OCI-LY1 (cell line): ENCODE results near the gene ATP7B.
"Not testable (repeated sequence)": the region's sequence is repeated elsewhere in the genome, so short reads cannot be mapped to it uniquely, and the experiment has no call there.

Experiments
- H2AFZ ChIP-seq: fragments of 200-600 bp; sonication (generic), shearing (Covaris generic); 2 replicates; pipeline ENCODE4 v1.6.0; 2014; ENCODE audit warnings: antibody characterized with exemption, mild to moderate bottlenecking, low read length
- H3F3A ChIP-seq: fragments of 200-600 bp; sonication (generic), shearing (Covaris generic); 2 replicates; pipeline ENCODE4 v1.6.0; 2014; ENCODE audit warnings: mild to moderate bottlenecking, antibody characterized with exemption, low read length, moderate library complexity; ENCODE audit not compliant: insufficient read depth
- H3K27ac ChIP-seq: fragments of 200-600 bp; sonication (generic); 2 replicates; pipeline ENCODE4 v1.5.1; 2014; ENCODE audit warnings: low read length, mixed run types, mild to moderate bottlenecking, low read depth; ENCODE audit not compliant: poor library complexity, severe bottlenecking
- H3K27me3 ChIP-seq: fragments of 200-600 bp; sonication (generic); 2 replicates; pipeline ENCODE4 v1.6.0; 2014; ENCODE audit warnings: antibody characterized with exemption, mild to moderate bottlenecking, low read length, moderate library complexity; ENCODE audit not compliant: insufficient read depth
- H3K36me3 ChIP-seq: fragments of 200-600 bp; sonication (generic); 2 replicates; pipeline ENCODE4 v1.6.1; 2014; ENCODE audit warnings: mild to moderate bottlenecking, antibody characterized with exemption, low read length, moderate library complexity, mixed read lengths; ENCODE audit not compliant: insufficient read depth
- H3K4me1 ChIP-seq: fragments of 200-600 bp; sonication (generic); 2 replicates; pipeline ENCODE4 v1.5.1; 2014; ENCODE audit warnings: mild to moderate bottlenecking, low read length, moderate library complexity; ENCODE audit not compliant: insufficient read depth, severe bottlenecking
- H3K4me2 ChIP-seq: fragments of 200-600 bp; sonication (generic), shearing (Covaris generic); 2 replicates; pipeline ENCODE4 v1.6.1; 2014; ENCODE audit warnings: low read length
- H3K4me3 ChIP-seq: fragments of 200-600 bp; sonication (generic); 2 replicates; pipeline ENCODE4 v1.5.1; 2014; ENCODE audit warnings: low read length, low read depth, mild to moderate bottlenecking, mixed read lengths; ENCODE audit not compliant: poor library complexity, severe bottlenecking
- H3K79me2 ChIP-seq: fragments of 200-600 bp; shearing (Covaris generic); 2 replicates; pipeline ENCODE4 v1.6.1; 2016; ENCODE audit warnings: mixed run types, low read length, mixed read lengths; ENCODE audit not compliant: insufficient read depth
- H3K9ac ChIP-seq: fragments of 200-600 bp; sonication (generic), shearing (Covaris generic); 2 replicates; pipeline ENCODE4 v1.6.1; 2014; ENCODE audit warnings: mild to moderate bottlenecking, low read length, mixed read lengths
- H3K9me2 ChIP-seq: fragments of 200-600 bp; sonication (generic), shearing (Covaris generic); 2 replicates; pipeline ENCODE4 v1.6.1; 2014; ENCODE audit warnings: low read depth, mild to moderate bottlenecking, low read length, mixed read lengths
- H3K9me3 ChIP-seq: fragments of 200-600 bp; shearing (Covaris generic); 2 replicates; pipeline ENCODE4 v1.6.1; 2014; ENCODE audit warnings: low read length, mixed read lengths
- H4K20me1 ChIP-seq: fragments of 200-600 bp; sonication (generic), shearing (Covaris generic); 2 replicates; pipeline ENCODE4 v1.6.0; 2016; ENCODE audit warnings: mild to moderate bottlenecking, low read length; ENCODE audit not compliant: insufficient read depth
- CTCF ChIP-seq: fragments of 200-600 bp; sonication (generic), shearing (Covaris generic); IDR thresholded peaks from 2 replicates; pipeline ENCODE4 v1.5.1; 2017; ENCODE audit warnings: mild to moderate bottlenecking, antibody characterized with exemption, low read length, moderate library complexity, mixed read lengths
- EZH2 ChIP-seq: fragments of 200-600 bp; sonication (generic), shearing (Covaris generic); IDR thresholded peaks from 2 replicates; pipeline ENCODE4 v1.8.0; 2017; ENCODE audit warnings: borderline replicate concordance, mixed run types, mild to moderate bottlenecking, antibody characterized with exemption, low read length, moderate library complexity, mixed read lengths

Gene ATP7B

GRCh38 chr13:52036037-52036436 lies 24.8 kb upstream of the ATP7B start:
- H3F3A ChIP-seq: no peaks in the 10 kb centered on the region
- no peaks in the 10 kb centered on the region for H3K79me2 ChIP-seq
- no peaks in the 10 kb centered on the region for H3K4me1 ChIP-seq
- 0 out of 2 replicates have a peak, but pooled peaks cover 3% of the 10 kb centered on the region for H4K20me1 ChIP-seq
- no peak overlapping the region for H3K9ac ChIP-seq
- H3K27me3 ChIP-seq: no peaks in the 10 kb centered on the region
- H3K36me3 ChIP-seq: no peaks in the 10 kb centered on the region
- no peak overlapping the region for H3K27ac ChIP-seq
- no peak for TF ChIP-seq EZH2
- TF ChIP-seq CTCF: no peak
- H3K9me3 ChIP-seq: no peaks in the 10 kb centered on the region
- no peak overlapping the region for H2AFZ ChIP-seq
- no peak overlapping the region for H3K4me2 ChIP-seq
- H3K4me3 ChIP-seq: no peak overlapping the region
- no peaks in the 10 kb centered on the region for H3K9me2 ChIP-seq

- Histone ChIP-seq H3K79me2 (no peaks in the 10 kb centered on the region), H3K4me1 (no peaks in the 10 kb centered on the region), H3F3A (no peaks in the 10 kb centered on the region), H2AFZ (no peak overlapping the region), H3K27me3 (no peaks in the 10 kb centered on the region), H3K9ac (no peak overlapping the region), H3K4me3 (no peak overlapping the region), H3K4me2 (no peak overlapping the region), H3K27ac (no peak overlapping the region), H3K9me2 (no peaks in the 10 kb centered on the region), H3K36me3 (no peaks in the 10 kb centered on the region), H3K9me3 (no peaks in the 10 kb centered on the region), H4K20me1 (0 out of 2 replicates have a peak, but pooled peaks cover 3% of the 10 kb centered on the region)
- TF ChIP-seq CTCF: no peak
- TF ChIP-seq EZH2: no peak
Measured at GRCh38 chr13:52034616-52035226, 23.5 kb upstream of the ATP7B start.

- H3K9ac ChIP-seq: no peak overlapping the region
- H3K27ac ChIP-seq: no peak overlapping the region
- H2AFZ ChIP-seq: no peak overlapping the region
- H3K9me2 ChIP-seq: no peaks in the 10 kb centered on the region
- H3K4me3 ChIP-seq: no peak overlapping the region
- no peaks in the 10 kb centered on the region for H3K27me3 ChIP-seq
- no peaks in the 10 kb centered on the region for H3F3A ChIP-seq
- no peaks in the 10 kb centered on the region for H3K4me1 ChIP-seq
- H3K36me3 ChIP-seq: peaks cover 17% of the 10 kb centered on the region
- H3K4me2 ChIP-seq: no peak overlapping the region
- TF ChIP-seq CTCF (no peak), EZH2 (no peak)
- no peaks in the 10 kb centered on the region for H3K9me3 ChIP-seq
- no peaks in the 10 kb centered on the region for H3K79me2 ChIP-seq
- H4K20me1 ChIP-seq: 0 out of 2 replicates have a peak, but pooled peaks cover 3% of the 10 kb centered on the region
Measured at GRCh38 chr13:52033039-52033438, 21.8 kb upstream of the ATP7B start.

GRCh38 chr13:52030401-52030800 lies 19.2 kb upstream of the ATP7B start:
- H3K4me2 ChIP-seq, H4K20me1 ChIP-seq, H3K9me2 ChIP-seq, H3K79me2 ChIP-seq, H3K27me3 ChIP-seq, H3K9me3 ChIP-seq, H3K27ac ChIP-seq, H3K9ac ChIP-seq, H3F3A ChIP-seq, H2AFZ ChIP-seq, H3K4me1 ChIP-seq, H3K4me3 ChIP-seq: not testable (repeated sequence)
- H3K36me3 ChIP-seq: peaks cover 41% of the 10 kb centered on the region
